ENCODE data around the gene POM121L2.
"Not testable (repeated sequence)": the region's sequence is repeated elsewhere in the genome, so short reads cannot be mapped to it uniquely, and the experiment has no call there.

POM121L2 gene

DNA sequence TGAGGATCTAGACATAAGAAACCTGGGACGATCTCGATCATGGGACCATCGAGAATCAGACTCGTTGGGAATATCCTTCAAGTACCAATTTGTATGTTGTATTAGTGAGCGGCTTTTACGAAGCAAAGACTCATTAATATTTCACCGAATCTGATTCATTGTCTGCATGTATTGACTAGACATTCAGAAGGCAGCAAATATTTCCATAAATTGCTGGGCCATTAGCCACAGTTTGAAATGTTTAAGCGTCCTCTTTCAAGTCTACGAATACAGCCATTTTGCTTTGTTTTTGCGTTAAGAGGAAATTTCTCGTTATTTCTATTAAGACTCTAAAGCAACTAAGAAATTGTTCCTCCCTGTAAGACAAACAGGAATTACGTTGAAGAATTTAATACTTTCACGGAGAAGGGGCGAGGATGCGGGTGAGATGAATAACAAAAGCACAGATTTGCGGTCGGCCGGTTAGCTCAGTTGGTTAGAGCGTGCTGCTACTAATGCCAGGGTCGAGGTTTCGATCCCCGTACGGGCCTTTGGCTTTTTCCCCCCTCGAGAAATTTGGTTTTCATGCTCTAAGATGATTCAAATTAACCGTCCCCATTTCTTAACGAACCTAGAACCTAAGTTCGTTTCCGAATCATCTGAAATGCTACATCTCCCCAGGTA is 18.5 kb downstream of the POM121L2 start:
- no peak for DNase-seq

DNA sequence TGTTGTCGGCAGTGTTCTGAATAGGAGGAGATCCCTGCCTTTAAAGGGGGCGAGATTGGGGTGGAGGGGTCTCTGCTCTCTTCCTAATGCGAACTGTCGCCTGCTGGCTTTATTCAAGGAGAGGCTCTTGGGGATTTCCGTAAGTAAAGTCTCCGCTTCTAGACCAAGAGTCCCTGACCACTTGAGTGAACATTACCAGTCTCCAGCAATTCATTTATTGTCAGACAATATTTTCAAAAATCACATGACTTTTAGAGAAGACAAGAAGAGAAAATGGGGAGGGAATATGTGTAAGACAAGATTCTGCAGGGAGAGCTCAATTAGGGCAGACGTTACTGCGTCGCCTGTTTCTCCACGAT is 21.2 kb downstream of the POM121L2 start:
- no peak for DNase-seq

DNA sequence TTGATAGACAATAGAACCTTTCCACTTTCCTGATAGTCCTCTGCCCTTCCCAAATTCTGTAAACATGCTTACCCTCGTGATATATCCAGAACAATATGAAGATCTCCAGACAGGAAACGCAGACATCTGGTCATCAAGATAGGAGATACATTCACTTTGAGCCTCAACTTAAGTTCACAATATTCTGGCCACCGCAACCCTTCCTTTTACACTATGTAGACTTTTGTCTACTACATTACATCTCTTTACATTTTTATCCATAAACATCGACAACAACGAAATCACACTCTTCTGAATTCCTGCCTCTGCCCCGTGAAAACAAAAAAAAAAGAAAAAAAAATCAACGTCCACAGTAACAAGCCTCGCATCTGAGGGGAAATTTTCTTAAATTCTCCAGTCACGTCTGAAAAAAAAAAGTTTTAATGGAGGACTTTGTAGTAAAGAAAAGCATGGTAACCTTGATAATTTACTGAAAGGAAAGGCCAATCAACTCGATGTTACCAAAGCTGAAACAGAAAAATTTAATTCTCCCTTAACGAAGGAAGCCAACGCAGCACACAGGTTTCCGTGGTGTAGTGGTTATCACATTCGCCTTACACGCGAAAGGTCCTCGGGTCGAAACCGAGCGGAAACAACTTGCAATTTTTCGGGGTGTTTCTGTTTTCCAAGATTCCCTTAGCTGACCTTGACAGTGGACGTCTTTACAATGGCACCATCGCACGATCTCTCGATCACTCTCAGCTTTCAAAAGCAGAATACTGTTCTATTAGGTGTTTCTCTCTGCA is 21.8 kb downstream of the POM121L2 start:
- no peak for DNase-seq

DNA sequence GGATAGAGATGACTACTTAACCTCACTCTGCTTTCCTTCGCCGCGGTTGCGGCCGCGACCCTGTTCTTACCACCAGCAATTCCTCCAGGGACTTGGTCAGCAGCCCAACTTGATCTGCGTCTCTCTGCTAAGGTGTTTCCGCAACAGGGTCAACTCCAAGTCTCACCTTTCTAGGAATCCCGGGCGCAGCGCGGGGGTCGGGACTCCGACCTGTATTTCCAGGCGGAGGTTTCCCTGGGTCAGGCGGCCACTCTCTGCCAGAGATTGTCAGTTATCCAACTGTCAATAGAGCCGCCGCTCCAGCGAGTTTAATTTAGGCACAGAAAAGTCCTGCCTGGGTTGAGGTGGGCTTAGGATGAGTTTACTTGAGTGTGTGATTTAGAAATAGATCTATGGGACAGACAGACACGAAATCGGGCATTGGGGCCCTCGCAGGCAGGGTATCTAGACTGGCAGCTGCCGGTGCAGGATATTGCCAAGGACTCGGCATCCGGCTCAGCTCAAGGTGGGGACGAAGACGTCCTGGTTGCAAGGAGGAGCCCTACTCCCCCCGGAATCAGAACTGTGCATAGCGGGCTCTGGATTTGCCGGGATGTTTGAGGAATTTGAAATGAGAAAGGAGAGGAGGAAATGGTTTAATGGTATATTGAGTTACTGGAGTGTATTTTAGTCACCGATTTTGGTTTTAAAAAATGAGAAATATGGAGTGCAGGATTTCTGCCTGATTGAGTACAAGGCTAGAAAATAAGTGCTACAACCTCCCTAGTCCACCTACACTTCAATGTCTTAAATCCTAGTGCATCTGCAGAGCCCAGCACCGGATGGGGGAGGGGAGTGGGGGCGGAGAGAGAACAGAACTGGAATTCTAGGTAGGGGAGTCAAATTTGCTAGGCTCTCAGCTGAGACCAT is 23.7 kb downstream of the POM121L2 start:
- DNase-seq = no peak

DNA sequence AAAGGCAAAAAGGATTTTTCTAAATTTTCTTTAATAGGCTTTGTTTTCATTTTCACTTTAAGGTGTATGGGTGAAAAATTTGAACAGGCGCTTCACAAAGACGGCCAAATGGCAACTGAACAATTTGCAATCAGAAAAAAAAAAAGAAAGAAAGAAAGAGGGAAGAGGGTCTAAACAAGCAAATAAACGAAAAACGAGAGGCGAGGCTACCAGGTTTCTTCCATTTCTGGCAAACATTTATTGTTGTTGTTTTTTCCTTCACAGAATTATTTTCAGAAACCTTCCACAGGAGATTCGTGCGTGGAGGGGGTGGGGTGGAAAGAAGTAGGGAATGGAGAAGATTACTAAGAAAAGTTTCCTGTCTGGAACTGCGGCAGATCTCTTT is 24.3 kb downstream of the POM121L2 start:
- no peak for DNase-seq

DNA sequence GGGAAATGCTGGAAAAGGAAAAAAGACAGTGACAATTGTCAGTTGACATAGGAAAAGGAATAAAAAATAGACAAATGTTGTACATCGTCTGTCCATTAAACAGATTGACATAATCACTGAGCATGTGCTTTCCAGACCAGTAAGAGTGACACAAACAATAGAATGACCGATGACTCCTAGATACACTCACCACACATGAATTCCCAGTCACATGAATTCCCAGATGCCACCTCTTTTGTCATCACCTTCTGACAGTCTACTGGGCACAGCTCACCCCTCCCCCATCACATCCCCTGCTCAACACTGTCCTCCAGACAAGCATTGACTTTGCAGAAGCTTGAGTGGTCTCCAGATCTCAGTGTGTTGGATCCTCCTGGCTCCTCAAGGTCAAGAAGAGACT is 25.9 kb downstream of the POM121L2 start:
- DNase-seq = no peak

DNA sequence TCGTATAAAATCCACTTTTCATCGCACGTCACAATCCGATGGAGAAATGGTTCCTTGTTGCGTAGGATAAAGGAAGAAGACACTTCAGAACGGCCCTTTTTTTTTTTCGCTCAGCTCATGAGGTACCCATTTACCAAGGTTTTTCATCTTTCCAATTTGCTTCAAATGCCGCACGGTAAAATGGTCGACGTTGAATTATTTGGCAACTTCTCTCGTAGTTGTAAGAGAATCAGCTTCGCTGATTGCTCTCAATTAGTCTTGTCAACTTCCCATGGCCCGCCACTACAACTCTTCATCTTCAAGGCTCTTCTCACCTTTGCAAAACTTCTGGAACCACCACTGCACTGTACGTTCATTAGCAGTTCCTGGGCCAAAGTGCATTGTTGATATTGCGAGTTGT is 28.8 kb downstream of the POM121L2 start:
- no peak for DNase-seq

DNA sequence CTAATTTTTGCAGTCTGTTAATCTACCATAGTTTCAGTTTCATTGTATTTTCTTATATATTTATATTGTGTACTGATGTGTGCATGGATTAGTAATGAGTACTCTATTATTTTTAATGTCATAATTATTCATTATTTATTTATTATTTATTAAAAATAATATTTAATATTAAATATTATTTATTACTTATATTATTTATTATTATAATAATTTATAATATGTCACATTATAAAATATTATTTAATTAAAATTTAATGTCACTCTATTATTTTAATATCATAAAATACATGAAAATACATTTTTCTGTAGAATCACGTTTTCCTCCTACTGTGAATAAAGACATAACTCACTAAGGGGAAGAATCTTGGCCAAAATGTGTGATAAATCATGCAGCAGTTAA is 30.5 kb downstream of the POM121L2 start:
- DNase-seq = no peak

DNA sequence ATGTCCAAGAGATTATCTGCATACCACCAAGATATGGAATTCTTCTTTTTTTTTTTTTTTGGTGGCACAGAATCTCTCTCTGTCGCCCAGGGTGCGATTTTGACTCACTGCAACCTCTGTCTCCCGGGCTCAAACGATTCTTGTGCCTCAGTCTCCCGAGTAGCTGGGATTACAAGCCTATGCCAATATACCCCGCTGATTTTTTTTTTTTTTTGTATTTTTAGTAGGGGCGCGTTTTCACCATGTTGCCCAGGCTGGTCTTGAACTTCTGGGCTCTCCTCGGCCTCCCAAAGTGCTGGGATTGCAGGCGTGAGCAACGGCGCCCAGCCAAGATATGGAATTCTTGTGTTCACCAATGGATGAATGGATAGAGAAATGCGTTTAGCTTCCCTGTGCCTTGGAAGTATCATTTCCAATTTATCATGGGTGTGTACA is 31.0 kb downstream of the POM121L2 start:
- DNase-seq = no peak

DNA sequence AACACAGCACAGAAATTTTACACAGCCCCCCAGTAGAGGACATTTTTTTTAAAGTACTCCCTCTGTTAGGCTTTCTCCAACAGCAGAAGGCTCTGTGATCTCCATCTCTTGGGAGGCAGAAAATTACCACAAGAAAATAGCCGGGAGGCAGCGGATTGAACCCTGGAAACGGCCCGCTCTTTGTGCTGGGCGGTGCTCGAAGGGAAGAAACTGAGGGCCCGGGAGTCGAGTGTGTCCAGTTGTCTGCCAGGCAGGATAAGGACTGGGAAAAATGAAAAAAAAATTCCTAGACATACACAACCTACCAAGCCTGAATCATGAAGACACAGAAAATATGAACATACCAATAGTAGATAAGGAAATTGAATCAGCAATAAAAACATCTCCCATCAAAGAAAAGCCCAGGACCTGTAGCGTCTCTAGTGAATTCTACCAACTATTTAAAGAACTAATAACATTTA is 31.5 kb downstream of the POM121L2 start:
- DNase-seq = no peak

DNA sequence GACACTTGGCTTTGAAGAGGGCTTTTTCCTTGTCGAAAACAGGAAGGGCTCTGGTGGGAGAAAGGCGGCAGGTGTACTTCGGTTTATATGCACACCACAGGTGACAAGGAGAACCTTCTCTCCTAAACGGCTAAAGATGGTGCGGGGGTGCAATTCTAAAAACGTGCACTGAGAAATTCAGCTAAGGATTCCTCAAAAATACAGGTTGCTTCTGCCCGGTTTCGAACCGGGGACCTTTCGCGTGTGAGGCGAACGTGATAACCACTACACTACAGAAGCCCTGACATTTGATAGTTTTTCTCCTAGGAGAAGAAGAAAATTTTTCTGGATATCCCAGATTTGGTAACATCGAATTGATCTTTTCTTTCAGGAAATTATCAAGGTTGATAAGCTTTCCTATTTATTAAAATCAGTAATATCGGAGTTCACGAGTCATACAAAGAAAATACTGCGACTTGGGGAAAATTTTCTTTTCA is 32.0 kb downstream of the POM121L2 start:
- no peak for DNase-seq

DNA sequence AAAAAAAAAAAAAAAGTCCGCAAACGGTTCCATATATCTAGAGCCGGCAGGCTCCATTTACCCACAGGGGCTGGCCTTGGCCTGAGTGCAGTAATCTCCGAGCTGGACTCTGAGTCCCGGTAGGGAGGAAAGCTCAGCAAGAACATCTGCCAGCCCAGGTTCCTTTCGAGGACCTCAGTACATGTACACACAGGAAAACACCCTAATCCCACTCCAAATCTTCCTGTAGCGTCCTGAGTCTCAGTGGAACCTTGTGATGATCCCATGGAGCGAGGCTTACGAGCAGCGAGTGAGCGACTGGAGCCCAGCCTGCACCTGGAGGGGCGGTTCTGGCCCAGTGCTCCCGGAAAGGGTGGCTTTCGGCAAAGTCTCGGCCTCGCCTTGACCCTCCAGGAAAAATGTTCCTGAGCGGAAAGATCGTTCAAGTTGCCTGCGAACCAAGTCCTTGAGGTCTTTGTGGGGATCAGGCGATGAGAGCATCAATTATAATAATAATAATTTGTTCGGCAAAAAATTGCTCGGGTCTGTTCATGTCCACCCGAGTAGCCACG is 32.5 kb downstream of the POM121L2 start:
- no peak for DNase-seq

DNA sequence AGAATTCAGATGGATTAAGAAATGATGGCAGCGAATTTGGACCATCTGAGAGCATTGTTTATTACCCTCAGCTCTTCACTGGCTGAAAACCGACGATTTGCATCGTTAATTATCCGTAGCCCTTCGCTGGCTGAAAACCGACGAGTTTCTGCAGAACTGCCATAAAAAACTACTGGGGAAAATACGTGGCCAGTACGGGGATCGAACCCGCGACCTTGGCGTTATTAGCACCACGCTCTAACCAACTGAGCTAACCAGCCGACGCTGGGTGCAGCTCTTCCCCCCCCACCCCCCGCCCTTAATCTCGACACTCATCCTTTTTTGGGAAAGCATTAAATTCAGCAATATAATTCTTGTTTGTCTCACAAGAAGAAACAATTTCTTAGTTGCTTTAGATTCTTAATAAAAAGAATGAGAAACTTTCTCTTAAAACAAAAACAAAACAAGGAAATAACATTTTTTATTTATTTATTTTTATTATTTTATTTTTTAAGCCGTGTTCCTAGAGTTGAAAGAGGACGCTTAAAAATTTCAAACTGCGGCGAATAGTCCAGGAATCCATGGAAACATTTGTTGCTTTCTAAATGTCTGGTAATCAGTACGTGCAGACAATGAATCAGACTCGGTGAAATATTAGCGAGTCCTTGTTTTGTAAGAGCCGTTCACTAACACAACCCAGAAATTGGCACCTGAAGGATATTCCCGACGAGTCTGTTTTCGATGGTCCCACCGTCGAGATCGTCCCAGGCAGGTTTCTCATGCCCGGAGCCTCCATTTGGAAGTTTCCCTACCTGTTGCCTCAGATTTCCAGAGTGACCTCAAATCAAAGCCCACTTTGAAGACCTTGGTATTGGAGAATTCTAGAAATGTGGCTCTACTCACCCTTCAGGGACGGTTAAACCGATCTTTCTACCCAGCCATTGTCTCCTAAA is 36.8 kb downstream of the POM121L2 start:
- DNase-seq = no peak

DNA sequence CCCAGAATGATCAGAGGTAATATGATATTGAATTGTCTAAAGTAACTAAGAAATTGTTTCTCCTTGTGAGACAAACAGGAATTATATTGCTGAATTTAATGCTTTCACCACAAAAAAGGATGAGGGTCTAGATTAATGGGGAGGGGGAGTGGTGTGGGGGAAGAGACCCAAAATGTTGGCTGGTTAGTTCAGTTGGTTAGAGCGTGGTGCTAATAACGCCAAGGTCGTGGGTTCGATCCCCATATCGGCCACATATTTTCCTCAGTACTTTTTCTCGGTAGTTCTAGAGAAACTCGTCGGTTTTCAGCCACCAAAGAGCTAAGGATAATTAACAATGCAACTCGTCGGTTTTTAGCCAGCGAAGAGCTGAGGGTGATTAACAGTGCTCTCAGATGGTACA is 38.3 kb downstream of the POM121L2 start:
- DNase-seq = no peak

DNA sequence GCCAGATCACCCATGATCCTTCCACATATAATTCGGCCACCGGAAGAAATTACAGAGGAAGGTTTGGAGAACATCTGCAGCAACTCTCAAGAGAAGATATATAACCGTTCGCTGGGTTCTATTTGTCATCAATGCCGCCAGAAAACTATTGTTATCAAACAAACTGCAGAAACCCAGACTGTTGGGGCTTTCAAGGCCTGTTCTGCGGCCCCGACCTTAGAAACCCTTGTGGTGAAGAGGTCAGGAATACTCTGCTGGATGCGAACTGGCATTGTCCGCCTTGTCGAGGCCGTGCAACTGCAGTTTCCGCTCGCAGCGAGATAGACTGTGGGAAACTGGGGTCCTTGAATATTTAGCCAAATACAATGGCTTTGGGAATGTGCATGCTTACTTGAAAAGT is 43.3 kb downstream of the POM121L2 start:
- DNase-seq = no peak

DNA sequence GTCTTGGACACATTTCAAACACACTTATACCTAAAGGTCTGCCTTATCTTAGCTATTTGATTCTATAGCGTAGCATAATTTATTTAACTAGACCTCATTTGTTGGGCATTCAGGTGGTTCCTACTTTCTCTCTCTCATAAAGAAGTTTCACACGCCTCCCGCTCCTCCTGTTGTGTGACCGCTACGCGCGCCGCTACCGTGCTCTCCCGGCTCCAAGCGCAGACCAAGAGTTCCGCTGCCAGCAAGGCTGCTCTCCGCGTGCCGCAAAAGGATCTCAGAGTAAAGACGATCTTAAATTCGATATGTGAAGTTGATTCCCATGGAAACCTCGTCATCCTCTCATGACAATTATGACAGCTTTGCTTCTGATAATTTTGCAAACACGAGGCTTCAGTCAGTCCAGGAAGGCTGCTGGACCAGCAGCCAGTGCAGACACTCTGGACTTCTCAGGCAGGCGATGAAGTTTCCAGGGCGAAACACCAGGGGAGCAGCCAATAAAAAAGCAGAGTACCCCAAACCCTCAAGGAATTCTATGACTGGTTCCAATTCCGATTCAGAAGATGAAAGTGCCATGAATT is 44.1 kb downstream of the POM121L2 start:
- no peak for DNase-seq

DNA sequence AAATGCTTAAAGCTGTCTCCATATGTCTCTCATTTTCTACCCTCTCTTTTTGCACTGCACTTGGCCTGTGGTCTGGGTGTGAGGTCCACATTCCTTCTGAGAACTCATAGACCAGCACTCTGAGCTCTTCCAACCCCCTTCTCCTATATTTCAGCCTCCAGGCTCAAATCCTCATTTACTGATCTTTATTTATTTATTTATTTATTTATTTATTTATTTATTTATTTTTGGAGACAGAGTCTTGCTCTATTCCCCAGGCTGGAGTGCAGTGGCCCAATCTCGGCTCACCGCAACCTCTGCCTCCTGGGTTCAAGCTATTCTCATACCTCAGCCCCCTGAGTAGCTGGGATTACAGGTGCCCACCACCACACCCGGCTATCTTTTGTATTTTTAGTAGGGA is 45.1 kb downstream of the POM121L2 start:
- not testable (repeated sequence) for DNase-seq

DNA sequence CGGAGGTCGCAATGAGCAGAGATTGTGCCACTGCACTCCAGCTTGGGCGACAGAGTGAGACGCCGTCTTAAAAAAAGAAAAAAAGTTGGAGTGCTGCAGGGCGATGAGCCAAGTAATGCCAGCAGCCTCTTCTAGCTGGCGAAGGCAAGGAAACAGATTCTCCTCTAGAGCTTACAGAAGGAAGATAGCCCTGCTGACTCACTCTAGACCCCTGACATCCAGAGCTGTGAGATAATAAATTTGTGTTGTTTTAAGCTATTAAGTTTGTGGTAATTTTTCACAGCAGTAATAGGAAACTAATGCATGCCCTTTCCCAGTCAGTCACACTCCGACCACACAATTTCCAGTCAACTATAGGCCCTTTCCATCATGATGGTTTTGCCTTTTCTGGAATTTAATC is 48.2 kb downstream of the POM121L2 start:
- DNase-seq = no peak

DNA sequence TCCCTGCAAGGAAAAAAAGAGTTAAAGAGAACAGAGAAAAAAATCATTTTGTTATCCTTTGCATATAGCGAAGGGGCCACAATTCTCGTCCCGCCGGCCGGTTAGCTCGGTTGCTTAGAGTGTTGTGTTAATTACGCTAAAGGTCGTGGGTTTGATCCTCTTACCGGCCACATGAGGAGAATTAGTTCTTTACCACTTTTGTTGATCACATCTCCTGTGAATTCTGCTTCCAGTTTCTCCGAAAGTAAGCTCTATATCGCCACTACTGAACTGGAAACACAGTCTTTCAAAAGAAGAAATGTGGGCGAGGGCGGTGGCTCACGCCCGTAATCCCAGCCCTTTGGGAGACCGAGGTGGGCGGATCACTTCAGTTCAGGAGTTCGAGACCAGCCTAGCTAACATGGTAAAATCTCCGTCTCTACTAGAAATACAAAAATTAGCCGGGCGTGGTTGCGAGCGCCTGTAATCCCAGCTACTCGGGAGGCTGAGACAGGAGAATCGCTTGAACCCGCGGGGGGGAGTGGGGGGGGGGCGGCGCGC is 51.2 kb downstream of the POM121L2 start:
- DNase-seq = no peak

DNA sequence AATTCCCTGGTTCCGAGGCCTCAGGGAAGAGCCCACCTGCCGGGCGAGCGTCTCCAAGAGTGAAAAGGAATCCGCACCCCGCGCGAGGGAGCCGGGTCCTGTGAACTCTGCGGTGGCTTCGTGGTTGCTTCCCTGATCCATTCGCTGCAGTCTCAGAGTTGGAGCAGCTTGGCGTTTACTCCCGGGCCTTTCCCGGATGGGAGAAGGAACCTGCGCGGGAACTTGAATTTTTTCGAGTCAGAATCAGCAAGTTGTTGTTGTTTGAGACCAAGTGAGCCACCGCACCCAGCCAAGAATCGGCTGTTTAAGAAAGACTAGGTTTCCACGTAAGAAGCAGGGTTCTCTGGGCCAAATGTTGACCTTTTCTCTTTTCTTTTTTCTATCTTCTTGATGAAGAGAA is 51.7 kb downstream of the POM121L2 start:
- no peak for DNase-seq
